ENCODE measurements around the gene MRPL38. TPM values are rescaled to one million over a fixed set of nuclear protein-coding genes. Genes with fewer than 3 reads are reported as not detected.
A peak's percentile ranks its signal among the peaks of the same experiment; 100 is the strongest.
"Not testable (repeated sequence)": the region's sequence is repeated elsewhere in the genome, so short reads cannot be mapped to it uniquely, and the experiment has no call there.

Gene MRPL38
- total RNA-seq, 1 donor from 2014 or later, result 35.4 TPM

- DNase-seq (ENCODE audit: low read depth in 2 of 2), result peak; percentile 89 to 99
These were observed 27.5 kb downstream of the MRPL38 start for GRCh38 chr17:75876938-75877751.

- DNase-seq (ENCODE audit: low read depth in 2 of 2), result peak in 1 of 2 donors; percentile 69
These were observed 28.3 kb downstream of the MRPL38 start for GRCh38 chr17:75876190-75876937.

DNA sequence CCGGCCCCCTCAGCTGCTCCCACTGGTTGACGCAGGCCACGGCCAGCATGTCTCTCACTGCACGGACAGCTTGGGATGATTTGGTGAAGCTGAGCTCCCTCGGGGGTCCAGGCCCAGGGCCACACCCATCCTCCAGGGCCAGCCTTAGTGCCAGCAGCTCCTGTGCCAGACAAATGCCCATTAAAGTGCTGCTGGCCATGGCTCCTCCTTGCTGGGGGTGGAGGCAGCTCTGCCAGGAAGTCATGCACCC is 28.8 kb downstream of the MRPL38 start:
- DNase-seq (ENCODE audit: low read depth in 2 of 2), result no peak

DNA sequence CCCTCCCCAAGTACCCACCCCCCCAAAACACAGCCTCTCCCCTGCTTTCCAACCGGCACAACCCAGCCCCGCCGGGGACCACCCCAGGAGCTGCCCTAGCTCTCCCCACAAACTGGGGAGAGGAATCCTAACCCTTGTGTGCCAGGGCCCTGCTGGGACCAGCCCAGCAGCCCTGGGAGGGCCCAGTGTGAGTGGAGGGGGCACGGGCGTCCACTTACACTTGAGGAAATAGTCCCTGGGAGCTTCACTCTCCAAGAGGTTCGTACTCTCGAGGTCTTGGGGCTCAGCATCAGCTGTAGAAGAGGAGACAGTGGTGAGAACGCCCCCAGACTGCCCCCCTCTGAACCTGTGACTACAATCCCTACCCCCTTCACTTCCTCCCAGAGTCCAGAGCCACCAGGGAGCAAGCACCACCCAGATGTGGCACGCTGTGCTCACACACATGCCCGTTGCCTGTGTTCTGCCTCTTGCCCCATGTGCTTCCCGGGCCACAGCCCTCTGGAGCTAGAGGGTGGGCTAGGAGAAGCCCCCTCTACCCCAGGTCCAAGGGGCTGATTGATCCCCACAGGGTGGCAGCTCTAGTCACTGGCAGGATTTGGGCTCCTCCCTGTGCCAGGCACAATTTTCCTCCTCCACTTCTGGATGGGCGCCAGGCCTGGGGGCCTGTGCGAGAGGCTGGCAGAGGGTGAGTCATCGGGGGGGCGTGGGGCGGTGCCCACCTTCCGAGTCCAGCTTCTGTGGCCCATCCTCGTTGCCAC is 29.3 kb downstream of the MRPL38 start:
- peak in 1 of 2 donors; percentile 36 for DNase-seq (ENCODE audit: low read depth in 2 of 2)

DNA sequence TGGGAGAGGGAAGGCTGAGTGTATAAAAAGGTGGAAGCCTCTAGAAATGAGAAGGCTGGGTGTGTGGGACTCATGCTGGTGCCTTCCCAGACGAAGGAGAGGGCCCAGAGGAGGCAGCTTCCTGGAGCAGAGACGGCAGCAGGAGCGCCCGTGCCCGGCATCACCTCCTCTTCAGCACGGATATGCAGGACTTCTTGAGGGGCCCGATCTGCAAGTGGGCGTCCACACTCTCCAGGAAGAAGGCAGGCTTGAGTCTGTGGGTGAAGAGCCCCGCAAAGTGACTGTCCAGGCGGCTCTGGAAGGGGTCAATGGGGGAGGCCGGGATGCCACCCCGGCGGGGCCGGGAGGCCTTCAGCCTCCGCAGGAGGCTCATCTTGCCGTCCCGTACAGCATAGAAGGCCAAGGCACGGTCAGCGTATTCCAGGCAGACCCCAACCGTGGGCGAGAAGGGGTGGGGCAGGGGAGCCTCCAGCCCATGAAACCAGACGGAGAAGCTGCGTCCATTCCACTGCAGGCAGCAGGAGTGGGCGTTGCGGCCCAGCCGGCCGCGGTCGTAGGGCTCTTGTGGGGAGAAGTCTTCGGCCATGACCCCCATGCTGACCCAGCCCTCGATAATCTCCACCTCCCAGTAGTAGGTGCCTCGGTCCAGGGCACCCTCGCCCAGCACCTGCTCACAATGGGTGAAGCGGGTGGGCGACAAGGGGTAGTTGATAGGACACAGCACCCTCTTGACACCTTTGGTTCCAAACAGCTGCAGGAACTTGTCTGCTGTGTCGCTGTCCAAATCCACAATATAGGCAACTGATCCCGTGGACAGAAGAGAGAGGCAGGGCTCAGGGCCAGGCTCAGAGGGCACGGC is 30.1 kb downstream of the MRPL38 start:
- no peak for DNase-seq (ENCODE audit: low read depth in 2 of 2)

- no peak for DNase-seq (ENCODE audit: low read depth in 2 of 2)
These were observed 30.9 kb downstream of the MRPL38 start for GRCh38 chr17:75873587-75874322.

DNA sequence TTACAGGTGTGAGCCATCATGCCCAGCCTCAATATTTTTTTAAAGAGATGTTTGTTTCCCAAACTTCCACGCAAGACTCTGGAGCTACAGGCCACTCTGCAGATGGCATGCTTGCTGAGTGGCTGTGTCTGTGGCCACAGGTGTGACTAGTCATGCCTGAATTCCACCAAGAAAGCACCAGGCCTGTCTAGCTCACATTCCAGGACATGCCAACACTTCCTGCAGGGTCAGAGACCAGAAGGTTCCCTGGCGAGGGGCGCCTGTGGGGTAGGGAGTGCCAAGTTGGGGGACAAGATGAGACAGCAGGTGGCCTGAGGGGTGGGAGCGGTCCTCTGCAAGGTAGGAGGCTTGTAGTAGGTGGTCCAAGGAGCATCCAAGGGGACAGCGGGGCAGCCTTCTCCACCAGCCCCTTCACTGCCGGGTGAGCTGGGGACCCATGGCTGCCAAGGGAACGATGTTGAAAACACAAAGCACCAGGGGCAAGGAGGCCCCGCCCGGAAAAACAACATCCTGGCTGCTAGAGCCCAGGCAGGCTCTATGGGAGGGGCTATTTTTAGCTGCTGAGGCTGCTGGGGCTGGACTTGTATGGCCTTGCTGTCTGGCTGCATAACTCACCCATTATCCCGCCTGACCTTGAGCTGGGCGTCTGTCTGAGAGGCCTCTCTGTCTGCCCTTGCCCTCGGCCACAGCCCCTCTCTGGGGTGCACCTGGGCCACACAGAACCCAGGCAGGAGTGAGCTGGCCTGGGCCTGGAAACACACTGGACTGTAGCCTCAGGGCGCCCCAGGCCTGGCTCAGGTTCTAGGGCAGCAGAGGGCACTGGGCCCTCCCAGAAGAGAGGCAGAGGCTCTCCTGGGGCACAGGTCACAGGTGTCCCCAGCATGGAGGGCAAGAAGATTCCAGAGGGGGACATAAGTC is 32.0 kb downstream of the MRPL38 start:
- DNase-seq (ENCODE audit: low read depth in 2 of 2), result peak; percentile 86 to 98

DNA sequence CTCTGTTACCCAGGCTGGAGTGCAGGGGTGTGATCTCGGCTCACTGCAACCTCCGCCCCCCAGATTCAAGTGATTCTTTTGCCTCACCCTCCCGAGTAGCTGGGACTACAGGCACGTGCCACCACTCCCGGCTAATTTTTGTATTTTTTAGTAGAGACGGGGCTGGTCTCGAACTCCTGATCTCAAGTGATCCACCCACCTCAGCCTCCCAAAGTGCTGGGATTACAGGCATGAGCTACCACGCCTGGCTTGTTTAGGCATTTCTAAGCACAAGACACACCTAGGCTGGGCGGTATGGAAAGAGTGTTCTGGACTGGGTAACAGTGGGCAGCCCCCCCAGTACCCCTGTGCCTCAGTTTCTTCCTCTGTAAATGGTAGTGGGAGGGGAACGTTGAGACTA is 34.5 kb downstream of the MRPL38 start:
- not testable (repeated sequence) for DNase-seq (ENCODE audit: low read depth in 2 of 2)

DNA sequence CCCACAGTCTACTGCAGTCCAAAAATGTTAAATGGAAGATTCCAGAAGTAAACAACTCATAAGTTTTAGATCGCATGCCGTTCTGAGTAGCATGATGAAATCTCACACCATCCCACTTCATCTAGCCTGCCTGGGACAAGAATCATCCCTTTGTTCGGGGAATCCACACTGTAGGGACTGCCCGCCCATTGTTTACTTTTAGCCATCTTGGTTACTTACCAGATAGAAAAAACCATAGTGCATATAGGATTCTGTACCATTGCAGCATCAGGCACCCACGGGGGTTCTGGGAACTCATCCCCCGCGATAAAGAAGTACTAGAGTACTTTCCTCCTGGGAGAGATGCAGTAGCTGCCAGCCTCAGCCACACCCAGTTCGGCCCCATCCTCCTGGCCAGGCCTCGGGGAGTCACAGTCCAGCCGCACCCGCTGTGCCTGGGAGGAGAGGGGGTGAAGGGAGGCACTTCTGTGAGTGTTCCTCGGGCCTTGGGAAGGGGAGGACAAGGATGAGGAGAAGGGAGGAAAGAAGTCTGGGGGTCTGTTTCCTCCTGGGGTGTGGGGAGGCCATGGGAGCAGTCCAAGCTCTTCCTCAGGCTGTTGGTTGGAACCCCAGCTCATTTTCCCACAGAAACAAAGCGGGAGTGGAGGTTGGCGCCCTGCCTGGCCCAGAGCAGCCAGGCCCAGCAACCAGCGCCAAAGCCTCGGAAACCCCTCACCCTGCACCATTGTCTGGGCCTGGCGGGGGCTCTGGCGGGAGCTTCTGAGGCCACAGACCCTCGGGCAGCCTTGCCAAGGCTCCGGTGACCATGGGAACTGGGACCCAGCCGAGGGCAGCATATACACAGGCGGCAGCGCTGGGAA is 35.2 kb downstream of the MRPL38 start:
- DNase-seq (ENCODE audit: low read depth in 2 of 2), result peak; percentile 86 to 91

GRCh38 chr17:75868730-75869281 is 35.9 kb downstream of the MRPL38 start:
- DNase-seq (ENCODE audit: low read depth in 2 of 2), result not testable (repeated sequence)

GRCh38 chr17:75865404-75866188 is 39.1 kb downstream of the MRPL38 start:
- DNase-seq (ENCODE audit: low read depth in 2 of 2), result not testable (repeated sequence)

- DNase-seq (ENCODE audit: low read depth in 2 of 2), result not testable (repeated sequence)
These were observed 39.8 kb downstream of the MRPL38 start for GRCh38 chr17:75864887-75865286.

- DNase-seq (ENCODE audit: low read depth in 2 of 2), result no peak
These were observed 40.2 kb downstream of the MRPL38 start for GRCh38 chr17:75864448-75864871.

GRCh38 chr17:75861927-75862317 is 42.8 kb downstream of the MRPL38 start:
- DNase-seq (ENCODE audit: low read depth in 2 of 2), result no peak

DNA sequence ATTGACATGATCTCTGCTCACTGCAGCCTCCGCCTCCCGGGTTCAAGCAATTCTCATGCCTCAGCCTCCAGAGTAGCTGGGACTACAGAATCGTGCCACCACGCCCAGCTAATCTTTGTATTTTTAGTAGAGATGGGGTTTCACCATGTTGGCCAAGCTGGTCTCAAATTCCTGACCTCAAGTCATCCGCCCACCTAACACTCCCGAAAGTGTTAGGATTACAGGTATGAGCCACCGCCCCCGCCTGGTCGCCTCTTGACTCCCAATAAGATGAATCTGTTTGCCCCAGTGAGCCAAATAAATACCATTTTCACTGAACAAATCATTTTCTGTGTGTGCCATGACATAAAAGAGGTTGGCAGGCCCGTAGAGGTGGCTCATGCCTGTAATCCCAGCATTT is 45.3 kb downstream of the MRPL38 start:
- not testable (repeated sequence) for DNase-seq (ENCODE audit: low read depth in 2 of 2)

DNA sequence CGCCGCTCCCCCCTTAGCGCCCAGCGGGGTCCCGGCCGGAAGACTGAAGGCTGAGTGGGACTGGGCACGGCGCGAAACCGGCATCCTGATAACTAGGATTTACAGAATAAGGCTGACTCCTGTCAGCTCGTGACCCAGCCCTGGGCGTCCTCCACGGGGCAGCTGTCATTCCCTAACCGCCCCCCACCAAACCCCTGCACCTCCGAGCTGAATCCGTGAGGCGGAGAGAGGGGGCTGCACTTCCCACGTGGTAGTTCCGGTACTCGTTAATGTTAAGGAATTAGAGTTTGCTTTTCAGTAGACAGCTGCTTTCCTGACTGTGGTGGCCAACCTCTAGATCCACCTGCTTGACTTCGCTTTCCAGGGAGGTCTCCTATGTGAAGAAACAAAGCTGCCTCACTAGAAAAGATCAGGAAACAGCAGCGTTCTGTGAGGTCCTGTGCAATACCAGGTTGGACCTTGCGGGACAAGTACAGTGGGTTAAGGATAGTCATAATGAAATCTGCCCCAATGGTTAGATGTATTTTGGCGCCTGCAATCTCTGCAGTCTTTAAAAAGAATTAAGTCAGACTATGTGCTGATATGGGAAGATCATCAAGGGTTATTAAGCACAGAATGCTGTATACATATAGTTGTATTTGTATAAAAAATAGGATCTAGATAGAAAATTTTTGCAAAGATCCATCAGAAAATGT is 48.5 kb downstream of the MRPL38 start:
- peak in 1 of 2 donors; percentile 46 for DNase-seq (ENCODE audit: low read depth in 2 of 2)
